Osteocyte (in vitro differentiated cells): ENCODE data around the gene LIMS2. TPM values are rescaled to one million over a fixed set of nuclear protein-coding genes. Genes with fewer than 3 reads are reported as not detected.

ENCODE experiments used
- DNase-seq: peaks from one replicate; pipeline ENCODE4 v3.0.0; 2021; ENCODE audit warnings: mixed read lengths; ENCODE audit not compliant: unreplicated experiment; ENCODE audit errors: extremely low spot score
- H3K27ac Mint-ChIP-seq: one replicate; pipeline ENCODE4 v1.8.0; 2021; ENCODE audit warnings: mild to moderate bottlenecking, mixed read lengths; ENCODE audit not compliant: unreplicated experiment
- H3K27me3 Mint-ChIP-seq: one replicate; pipeline ENCODE4 v1.8.0; 2021; ENCODE audit warnings: mixed read lengths; ENCODE audit not compliant: unreplicated experiment
- H3K36me3 Mint-ChIP-seq: one replicate; pipeline ENCODE4 v1.8.0; 2021; ENCODE audit warnings: mixed read lengths; ENCODE audit not compliant: unreplicated experiment
- H3K4me1 Mint-ChIP-seq: one replicate; pipeline ENCODE4 v1.8.0; 2021; ENCODE audit warnings: mixed read lengths; ENCODE audit not compliant: unreplicated experiment
- H3K4me3 Mint-ChIP-seq: one replicate; pipeline ENCODE4 v1.8.0; 2021; ENCODE audit warnings: mild to moderate bottlenecking, moderate library complexity, mixed read lengths; ENCODE audit not compliant: unreplicated experiment
- H3K9me3 Mint-ChIP-seq: one replicate; pipeline ENCODE4 v1.8.0; 2021; ENCODE audit warnings: mixed read lengths; ENCODE audit not compliant: unreplicated experiment
- total RNA-seq: library from RNA; stranded (reverse); gene quantifications from 2 replicates; pipeline ENCODE4 v1.2.1, GENCODE V29; 2021
- TF ChIP-seq, protein P1 (sequence below): fragments of 200-600 bp; sonication (generic); IDR thresholded peaks from 2 replicates; pipeline ENCODE4 v1.5.0; 2021; ENCODE audit warnings: antibody characterized with exemption, mild to moderate bottlenecking, moderate library complexity

LIMS2 gene
- total RNA-seq, 1 donor from 2014 or later, result 51.0 TPM

GRCh38 chr2:127657232-127657595 is 18.1 kb downstream of the LIMS2 start:
- TF ChIP-seq, protein P1, sequence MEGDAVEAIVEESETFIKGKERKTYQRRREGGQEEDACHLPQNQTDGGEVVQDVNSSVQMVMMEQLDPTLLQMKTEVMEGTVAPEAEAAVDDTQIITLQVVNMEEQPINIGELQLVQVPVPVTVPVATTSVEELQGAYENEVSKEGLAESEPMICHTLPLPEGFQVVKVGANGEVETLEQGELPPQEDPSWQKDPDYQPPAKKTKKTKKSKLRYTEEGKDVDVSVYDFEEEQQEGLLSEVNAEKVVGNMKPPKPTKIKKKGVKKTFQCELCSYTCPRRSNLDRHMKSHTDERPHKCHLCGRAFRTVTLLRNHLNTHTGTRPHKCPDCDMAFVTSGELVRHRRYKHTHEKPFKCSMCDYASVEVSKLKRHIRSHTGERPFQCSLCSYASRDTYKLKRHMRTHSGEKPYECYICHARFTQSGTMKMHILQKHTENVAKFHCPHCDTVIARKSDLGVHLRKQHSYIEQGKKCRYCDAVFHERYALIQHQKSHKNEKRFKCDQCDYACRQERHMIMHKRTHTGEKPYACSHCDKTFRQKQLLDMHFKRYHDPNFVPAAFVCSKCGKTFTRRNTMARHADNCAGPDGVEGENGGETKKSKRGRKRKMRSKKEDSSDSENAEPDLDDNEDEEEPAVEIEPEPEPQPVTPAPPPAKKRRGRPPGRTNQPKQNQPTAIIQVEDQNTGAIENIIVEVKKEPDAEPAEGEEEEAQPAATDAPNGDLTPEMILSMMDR, result no peak
- no peaks in the 10 kb centered on the region for H3K27me3 Mint-ChIP-seq
- H3K4me3 Mint-ChIP-seq, result no peak overlapping the region
- H3K4me1 Mint-ChIP-seq, result peaks cover 31% of the 10 kb centered on the region
- no peak overlapping the region for H3K27ac Mint-ChIP-seq
- DNase-seq, result no peak
- no peaks in the 10 kb centered on the region for H3K9me3 Mint-ChIP-seq
- H3K36me3 Mint-ChIP-seq, result peaks cover 4% of the 10 kb centered on the region

- TF ChIP-seq, protein P1, result no peak
- Mint-ChIP-seq H3K4me3 (no peak overlapping the region), H3K27me3 (no peaks in the 10 kb centered on the region), H3K4me1 (peaks cover 26% of the 10 kb centered on the region), H3K27ac (no peak overlapping the region), H3K9me3 (no peaks in the 10 kb centered on the region), H3K36me3 (peaks cover 4% of the 10 kb centered on the region)
- DNase-seq, result no peak
These were observed 18.6 kb downstream of the LIMS2 start for GRCh38 chr2:127656569-127657231.

- no peaks in the 10 kb centered on the region for H3K27me3 Mint-ChIP-seq
- H3K36me3 Mint-ChIP-seq, result peaks cover 8% of the 10 kb centered on the region
- peaks cover 14% of the 10 kb centered on the region for H3K4me1 Mint-ChIP-seq
- DNase-seq, result no peak
- TF ChIP-seq, protein P1, result no peak
- H3K27ac Mint-ChIP-seq, result no peak overlapping the region
- no peaks in the 10 kb centered on the region for H3K9me3 Mint-ChIP-seq
- no peak overlapping the region for H3K4me3 Mint-ChIP-seq
These were observed 19.9 kb downstream of the LIMS2 start for GRCh38 chr2:127655209-127656073.

DNA sequence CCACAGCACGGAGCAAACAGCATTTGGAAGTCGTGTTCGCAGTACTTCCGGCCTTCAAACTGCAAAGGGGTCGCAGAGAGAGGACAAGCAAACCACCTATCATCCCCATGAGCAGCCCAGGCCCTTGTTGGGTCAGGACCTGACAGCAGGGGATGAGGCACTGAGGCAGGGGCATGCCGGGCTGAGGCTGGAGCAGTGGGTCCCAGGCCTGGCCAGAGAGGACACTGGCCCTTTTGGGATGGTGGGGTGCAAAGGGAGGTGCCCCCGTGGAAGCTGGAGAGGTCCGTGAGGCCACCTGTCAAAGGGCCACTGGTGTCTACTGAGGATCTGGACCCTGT is 20.5 kb downstream of the LIMS2 start:
- Mint-ChIP-seq H3K4me1 (peaks cover 12% of the 10 kb centered on the region), H3K27me3 (no peaks in the 10 kb centered on the region), H3K27ac (no peak overlapping the region), H3K36me3 (peaks cover 8% of the 10 kb centered on the region), H3K4me3 (no peak overlapping the region), H3K9me3 (no peaks in the 10 kb centered on the region)
- TF ChIP-seq, protein P1, result no peak
- DNase-seq, result no peak

GRCh38 chr2:127654084-127654837 is 21.1 kb downstream of the LIMS2 start:
- peaks cover 8% of the 10 kb centered on the region for H3K36me3 Mint-ChIP-seq
- H3K27ac Mint-ChIP-seq, result no peak overlapping the region
- H3K27me3 Mint-ChIP-seq, result no peaks in the 10 kb centered on the region
- TF ChIP-seq, protein P1, result no peak
- H3K4me3 Mint-ChIP-seq, result no peak overlapping the region
- no peak for DNase-seq
- no peaks in the 10 kb centered on the region for H3K9me3 Mint-ChIP-seq
- peaks cover 11% of the 10 kb centered on the region for H3K4me1 Mint-ChIP-seq
